Thyroid gland (tissue), 4 donors: Measurements from ENCODE around the gene GGT6.

Experiments
- POLR2A ChIP-seq, 2 donors: fragments of 450-650 bp; IDR thresholded peaks; one replicate each; pipeline ENCODE4 v1.6.1; 2017; ENCODE audit warnings: antibody characterized with exemption in 2 of 2, mild to moderate bottlenecking in 2 of 2, moderate library complexity in 1 of 2
- TF ChIP-seq, protein P1 (sequence below), 6 experiments: fragments of 200-600 bp in 3 of 6; fragments of 450-650 bp in 3 of 6; sonication (generic) in 3 of 6; IDR thresholded peaks; one replicate each; pipeline ENCODE4 v1.5.1; 2016 to 2019; ENCODE audit warnings: antibody characterized with exemption in 6 of 6, mild to moderate bottlenecking in 2 of 6, inconsistent platforms in 1 of 6, moderate library complexity in 1 of 6

DNA sequence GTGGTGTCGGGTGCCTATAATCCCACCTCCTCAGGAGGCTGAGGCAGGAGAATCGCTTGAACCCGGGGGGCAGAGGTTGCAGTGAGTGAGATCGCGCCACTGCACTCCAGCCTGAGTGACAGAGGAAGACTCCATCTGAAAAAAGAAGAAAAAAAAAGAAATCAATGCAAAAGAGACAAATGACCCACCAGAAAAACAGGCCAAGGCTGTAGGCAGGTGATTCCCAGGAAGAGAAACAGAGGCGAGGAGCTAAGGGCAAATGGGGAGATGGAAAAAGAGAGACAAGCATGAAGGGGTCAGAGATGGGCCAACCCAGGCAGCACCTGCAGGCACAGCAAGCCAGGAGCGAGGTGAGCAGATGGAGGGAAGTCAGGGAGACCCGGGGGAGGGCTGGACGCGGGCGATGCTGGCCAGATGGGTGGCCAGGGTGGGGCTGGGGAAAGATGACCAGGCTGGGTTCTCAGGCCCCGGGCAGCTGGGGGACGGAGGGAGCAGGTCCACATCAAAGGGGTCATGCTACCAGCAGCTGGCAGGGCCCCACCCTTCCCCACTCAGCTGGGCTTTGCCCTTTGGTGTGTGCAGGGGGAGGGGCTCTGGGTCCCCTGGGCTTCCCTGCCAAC lies 30.7 kb downstream of the GGT6 start:
- TF ChIP-seq, protein P1, sequence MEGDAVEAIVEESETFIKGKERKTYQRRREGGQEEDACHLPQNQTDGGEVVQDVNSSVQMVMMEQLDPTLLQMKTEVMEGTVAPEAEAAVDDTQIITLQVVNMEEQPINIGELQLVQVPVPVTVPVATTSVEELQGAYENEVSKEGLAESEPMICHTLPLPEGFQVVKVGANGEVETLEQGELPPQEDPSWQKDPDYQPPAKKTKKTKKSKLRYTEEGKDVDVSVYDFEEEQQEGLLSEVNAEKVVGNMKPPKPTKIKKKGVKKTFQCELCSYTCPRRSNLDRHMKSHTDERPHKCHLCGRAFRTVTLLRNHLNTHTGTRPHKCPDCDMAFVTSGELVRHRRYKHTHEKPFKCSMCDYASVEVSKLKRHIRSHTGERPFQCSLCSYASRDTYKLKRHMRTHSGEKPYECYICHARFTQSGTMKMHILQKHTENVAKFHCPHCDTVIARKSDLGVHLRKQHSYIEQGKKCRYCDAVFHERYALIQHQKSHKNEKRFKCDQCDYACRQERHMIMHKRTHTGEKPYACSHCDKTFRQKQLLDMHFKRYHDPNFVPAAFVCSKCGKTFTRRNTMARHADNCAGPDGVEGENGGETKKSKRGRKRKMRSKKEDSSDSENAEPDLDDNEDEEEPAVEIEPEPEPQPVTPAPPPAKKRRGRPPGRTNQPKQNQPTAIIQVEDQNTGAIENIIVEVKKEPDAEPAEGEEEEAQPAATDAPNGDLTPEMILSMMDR (IDR thresholded peaks at IDR 0.05): no peak
- no peak for TF ChIP-seq POLR2A (IDR thresholded peaks at IDR 0.05)
